ENCODE measurements around the gene TSNAX.

- TF ChIP-seq POLR2AphosphoS5 (IDR thresholded peaks at IDR 0.05; ENCODE audit: low read depth, low read length) = no peak
- no peak for TF ChIP-seq TAF1 (IDR thresholded peaks at IDR 0.05; ENCODE audit: borderline replicate concordance, insufficient read depth, low read length)
- no peak for TF ChIP-seq REST (IDR thresholded peaks at IDR 0.05; ENCODE audit: insufficient read depth in 1 of 2, low read depth in 2 of 2, low read length in 2 of 2)
- no peak for TF ChIP-seq SIN3A (IDR thresholded peaks at IDR 0.05; ENCODE audit: borderline replicate concordance, insufficient read depth, low read length)
- TF ChIP-seq FOXP2 (optimal IDR thresholded peaks at IDR 0.05; ENCODE audit: borderline replicate concordance, extremely low read depth, extremely low read length, insufficient read depth) = no peak
Observed at GRCh38 chr1:231575472-231575871, 47.0 kb downstream of the TSNAX start.

Measured in PFSK-1 (cell line).